Activated CD4-positive, CD25-positive, alpha-beta regulatory T cell treated with anti-CD3 and anti-CD28 coated beads, Interleukin-2, amount 50 U/mL, for 72 hours (primary cell): ENCODE measurements around the gene NUS1.
"Not testable (repeated sequence)": the region's sequence is repeated elsewhere in the genome, so short reads cannot be mapped to it uniquely, and the experiment has no call there.

Experiments
- DNase-seq: peaks from one replicate; pipeline ENCODE4 v3.0.0; 2021

NUS1 gene

DNA sequence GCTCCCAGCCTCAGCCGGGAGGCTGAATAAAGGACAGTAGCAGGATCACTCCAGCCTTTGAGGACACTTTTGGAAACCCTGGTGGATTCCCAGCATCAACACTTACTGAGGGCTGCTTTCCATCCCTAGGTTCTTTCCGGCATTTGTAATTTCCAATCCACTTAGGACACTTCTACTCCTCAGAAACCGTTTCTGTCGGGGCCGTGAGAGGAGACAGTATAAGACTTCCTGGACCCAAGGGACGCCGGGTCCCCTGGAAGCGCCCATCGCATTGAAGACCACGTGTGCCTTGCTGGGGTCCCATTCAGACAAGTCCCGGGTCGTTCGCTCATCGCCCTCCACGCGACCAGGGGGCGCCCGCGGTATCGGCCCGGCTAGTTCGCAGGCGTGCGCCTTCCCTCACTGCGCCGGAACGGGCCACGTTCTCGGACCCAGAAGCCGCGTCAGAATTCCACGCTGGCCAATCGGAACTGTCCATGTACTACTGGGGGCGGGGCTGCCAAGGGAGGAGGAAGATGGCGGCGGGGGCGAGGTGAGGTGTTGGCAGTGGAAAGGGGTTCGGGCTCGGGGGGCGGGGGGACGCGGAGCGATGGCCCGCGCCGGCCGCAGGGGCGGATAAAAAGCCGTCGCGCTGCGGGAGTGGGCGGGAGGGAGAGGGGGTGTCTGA, at the start of gene NUS1:
Gene NUS1, plus strand, starts transcription at position 479 of the 667 bp plus-strand sequence. CDS start 202 bp downstream, outside the sequence.
- peak; percentile 95 for DNase-seq

DNA sequence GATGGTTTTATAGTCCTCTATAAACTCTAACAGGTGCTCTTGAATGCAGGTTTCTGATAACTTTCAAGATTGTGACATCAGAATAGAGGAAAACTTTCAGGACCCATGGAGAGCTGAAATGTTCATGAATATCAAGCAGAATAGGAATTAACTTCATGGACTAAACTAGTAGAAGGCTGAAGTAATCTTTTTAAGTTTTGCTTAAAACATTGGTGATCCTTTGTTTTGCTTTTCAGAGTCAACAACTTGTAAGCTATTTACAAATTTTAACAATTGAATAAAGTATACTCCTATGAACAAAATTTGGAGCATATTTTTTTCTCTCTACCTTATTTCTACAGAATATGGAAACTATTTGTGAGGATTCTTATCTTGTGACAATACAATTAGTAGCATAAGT, 47.7 kb upstream of the NUS1 start:
- no peak for DNase-seq

DNA sequence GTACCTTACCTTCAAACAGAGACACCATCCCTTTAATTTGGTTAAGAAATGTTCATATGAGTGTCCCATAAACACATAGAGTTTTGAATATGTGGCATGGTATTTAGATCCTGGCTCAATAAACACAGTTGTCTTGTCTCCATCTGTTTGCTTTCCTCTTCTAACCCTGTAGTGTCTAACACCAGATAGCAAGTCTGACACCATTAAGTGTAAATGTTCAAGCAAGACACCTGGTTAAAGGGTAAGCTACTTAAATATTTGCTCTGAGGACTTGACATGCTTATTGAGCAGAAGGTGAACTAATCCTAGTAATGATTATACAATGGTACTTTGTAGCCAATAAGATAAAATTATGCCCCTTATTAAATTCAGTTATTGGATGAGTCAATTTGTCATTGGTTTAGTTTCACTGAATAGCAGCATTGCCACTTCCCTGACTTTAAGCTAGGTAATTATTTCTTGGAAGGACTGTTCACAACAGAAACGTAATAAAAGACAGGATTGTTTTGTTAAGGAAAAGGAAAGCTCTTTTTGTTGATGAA, 46.1 kb upstream of the NUS1 start:
- DNase-seq, result no peak

DNA sequence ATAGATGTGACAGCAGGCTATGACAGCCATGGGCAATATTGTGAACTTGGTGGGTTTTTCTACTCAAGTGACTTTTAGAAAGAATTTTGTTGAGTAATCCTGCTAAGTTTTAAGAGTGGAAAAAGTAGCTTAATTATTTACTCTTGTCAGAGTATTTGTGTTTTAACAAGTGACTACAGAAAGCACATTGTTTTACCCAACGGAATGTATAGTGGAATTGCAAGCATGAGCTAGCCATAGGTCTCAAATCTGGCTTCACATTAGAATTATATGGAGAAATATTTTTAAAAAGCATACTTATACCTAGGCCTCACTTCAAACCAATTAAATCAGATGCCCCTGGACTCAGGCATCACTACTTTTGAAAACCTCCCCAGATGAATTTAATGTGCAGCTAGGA, 37.5 kb upstream of the NUS1 start:
- no peak for DNase-seq

DNA sequence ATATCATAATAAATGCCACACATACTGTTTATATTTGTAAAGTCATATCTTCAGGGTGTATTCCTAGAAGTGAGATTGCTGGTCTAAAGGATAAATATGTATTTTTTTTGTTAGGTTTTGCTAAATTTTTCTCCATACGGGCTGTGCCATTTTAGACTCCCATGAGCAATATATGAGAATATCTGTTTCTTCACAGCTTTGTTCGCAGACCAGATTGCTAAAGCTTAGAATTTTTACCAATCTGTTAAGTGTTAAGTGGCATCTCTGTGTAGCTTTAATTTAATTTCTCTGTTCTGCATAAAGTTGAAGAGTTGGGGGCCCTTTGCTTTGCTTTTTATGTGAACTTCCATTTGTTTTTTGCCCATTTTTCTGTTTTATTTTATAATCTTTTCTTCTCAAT, 32.3 kb upstream of the NUS1 start:
- DNase-seq, result no peak

DNA sequence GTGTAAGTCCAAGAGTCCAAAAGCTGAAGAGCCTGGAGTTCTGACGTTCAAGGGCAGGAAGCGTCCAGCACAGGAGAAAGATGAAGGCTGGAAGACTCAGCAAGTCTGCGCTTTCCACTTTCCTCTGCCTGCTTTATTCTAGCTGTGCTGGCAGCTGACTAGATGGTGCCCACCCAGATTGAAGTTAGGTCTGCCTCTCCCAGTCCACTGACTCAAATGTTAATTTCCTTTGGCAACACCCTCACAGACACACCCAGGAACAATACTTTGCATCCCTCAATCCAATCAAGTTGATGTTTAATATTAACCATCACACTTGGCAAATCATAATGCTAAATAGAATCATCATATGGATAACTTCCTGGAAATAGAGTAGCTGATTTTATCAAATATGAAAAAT, 23.3 kb upstream of the NUS1 start:
- DNase-seq, result not testable (repeated sequence)

DNA sequence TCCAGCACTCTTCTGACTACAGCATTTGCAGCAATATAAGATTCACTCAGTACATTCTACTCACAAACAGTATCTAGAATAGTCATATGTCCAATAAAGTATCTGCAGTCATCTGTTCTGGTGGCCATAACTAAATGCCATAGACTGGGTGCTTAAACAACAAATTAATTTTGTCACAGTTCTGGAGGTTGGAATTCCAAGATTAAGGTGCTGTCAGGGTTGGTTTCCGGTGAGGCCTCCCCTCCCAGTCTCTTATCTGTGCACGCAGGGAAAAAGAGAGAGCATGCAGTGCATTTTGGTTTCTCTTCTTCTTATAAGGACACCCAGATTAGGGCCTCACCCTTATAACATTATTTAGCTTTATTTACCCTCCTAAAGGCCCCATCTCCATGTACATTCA, 21.3 kb upstream of the NUS1 start:
- no peak for DNase-seq

DNA sequence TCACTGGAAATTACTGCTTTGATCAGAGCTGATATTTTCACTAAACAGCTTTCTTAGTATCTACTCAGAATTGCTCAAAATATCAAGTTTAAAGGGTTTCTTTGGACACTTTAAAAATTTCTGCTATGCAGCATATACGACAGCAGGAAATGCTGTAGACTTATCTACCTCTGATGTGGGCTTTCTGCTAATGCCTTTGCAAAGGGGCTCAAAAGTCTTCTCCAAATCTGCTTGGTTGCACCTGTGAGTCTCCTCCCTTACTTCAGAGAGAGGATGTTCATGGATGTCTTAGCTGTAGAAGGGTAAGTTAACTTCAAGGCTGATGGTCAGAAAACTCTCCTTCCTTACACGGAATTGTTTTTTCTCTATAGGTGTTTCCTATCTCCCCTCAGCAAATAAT, 19.9 kb upstream of the NUS1 start:
- DNase-seq, result no peak

DNA sequence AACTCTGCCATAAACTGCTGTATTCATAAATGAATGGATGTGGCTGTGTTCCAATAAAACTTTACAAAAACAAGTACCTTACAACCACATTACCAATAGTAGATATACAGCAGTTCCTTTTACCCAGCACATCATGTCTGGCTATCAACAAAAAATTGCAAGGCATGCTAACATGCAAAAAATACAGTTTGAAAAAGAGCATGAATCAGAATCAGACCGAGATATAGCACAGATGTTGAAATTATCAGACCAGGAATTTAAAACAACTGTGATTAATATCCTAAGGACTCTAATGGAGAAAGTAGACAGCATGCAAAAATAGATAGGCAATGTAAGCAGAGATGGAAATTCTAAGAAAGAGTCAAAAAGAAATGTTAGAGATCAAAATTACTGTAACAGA, 8.4 kb upstream of the NUS1 start:
- no peak for DNase-seq

DNA sequence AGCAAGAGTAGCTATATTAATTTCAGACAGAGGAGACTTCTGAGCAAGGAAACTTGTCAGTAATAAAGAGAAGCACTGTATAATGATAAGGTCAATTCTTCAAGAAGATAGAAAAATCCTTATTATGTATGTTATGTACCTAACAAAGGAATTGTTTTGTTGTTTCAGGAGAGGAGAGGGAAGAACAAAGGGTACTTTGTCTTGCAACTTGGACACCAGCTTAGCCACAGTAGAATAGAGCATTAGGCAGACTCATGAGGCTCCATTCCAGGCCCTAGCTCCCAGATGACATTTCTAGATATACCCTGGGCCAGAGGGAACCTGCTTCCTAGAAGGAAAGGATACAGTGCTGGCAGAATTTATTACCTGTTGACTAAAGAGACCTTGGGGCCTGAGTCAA, 6.5 kb upstream of the NUS1 start:
- DNase-seq, result no peak

DNA sequence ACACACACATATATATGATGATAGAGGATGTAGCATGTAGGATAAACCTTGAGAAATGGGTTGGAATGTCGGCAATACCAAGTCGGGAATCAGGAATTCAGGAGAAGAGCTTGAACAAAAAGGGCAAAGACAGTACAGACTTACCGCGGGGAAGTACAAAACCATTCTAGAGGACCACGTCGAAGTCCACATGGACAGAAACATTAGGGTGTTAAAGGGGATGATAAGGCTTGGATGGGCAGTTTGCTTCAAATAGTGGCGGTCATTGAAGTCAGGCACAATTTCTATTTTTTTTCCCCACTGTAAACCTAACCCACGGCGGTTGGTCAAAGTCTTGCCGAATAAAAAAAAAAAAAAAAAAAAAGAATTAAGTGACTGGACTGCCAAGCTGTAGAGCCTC, 766 bp upstream of the NUS1 start:
- no peak for DNase-seq

DNA sequence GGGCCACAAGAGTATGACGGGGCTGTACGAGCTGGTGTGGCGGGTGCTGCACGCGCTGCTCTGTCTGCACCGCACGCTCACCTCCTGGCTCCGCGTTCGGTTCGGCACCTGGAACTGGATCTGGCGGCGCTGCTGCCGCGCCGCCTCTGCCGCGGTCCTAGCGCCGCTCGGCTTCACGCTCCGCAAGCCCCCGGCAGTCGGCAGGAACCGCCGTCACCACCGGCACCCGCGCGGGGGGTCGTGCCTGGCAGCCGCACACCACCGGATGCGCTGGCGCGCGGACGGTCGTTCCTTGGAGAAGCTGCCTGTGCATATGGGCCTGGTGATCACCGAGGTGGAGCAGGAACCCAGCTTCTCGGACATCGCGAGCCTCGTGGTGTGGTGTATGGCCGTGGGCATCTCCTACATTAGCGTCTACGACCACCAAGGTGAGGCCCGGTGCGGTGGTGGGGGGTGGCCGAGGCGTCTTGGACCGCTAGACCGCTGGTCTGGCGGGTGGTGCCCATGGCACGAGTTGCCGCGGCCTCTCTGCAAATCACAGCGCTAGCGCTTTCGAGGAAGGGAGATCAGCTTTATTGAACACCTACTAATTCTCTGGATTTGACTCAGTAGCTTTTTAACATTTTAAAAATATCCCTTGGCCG, 511 bp downstream of the NUS1 start:
- peak; percentile 39 for DNase-seq

DNA sequence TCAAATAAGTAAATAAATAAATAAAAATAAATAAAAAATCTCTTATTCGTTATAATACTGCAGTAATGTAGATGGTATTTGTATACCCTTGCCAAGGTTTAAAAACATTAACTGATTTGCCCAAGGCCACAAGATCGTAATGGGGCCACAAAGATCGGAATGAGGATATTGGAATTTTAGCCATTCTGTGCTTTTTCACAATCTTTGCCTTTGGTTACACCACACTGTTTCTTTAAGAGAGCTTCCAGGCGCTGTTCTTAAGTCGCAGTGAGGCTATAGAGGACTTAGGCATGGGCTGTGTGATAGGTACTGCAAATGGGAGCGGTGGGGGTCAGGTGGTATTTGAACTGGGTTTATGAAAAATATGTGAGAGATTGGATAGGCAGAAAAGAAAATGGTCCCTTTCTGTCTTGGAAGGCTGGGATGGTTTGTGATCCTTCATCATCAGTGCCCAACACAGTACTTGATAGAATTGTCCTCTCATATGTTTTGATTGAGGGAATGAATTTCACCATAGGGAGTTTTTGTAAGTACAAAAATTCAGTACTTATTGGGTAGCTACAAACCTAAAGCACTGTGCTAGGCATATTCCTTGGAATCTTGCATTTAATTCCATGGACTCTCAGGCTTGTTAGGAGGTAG, 1.4 kb downstream of the NUS1 start:
- no peak for DNase-seq

DNA sequence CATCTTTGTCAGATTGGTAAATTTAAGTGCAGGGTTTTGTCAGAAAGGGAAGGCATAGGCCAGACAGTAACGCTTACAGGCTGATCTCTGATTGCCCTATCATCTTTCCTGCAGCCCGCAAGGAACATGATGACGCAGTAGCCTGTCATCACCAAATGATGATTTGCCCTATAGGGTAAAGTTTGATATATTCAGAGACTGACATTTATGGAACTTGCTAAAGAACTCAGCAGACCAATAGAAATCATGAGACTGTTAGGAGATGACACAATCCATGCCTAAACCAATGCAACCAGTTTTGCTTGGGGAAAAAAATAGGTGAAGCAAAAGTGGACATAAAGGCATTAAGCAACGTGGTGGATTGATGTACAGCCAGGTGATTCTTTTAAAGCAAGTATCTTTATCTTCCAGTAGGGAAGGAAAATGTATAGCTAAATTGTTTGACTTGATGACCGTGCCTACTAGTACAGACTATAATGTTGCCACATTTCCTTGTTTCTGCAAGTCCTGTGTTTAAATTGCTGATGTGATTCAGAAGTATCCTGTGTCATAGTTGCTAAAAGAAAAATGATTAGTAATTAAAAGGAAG, 2.4 kb downstream of the NUS1 start:
- DNase-seq, result no peak

DNA sequence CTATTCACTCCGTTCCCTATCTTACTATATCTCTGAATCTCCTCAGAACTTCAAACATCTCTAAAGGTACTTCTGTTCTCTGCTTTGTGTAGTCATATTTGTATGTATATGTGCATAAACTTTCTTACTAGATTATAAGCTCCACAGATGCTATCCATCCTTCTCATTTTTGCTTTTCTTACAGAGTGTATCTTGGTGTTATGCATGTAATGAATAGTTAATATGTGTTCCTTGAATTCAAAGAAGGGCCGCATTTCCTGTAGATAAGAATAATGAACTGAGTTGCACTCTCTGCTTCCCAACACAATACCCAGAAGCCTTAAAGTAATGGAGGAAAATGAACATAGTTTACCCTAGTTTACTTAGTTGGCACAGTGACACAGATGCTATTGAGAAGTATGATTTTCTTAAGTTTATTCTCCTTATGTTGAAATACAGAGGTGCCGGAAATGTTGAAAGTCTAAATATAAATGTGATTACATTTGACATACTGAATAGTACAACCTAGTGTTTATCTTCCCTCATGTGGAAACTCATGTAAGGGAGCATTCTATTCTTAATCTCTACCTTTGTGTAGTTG, 6.0 kb downstream of the NUS1 start:
- no peak for DNase-seq

DNA sequence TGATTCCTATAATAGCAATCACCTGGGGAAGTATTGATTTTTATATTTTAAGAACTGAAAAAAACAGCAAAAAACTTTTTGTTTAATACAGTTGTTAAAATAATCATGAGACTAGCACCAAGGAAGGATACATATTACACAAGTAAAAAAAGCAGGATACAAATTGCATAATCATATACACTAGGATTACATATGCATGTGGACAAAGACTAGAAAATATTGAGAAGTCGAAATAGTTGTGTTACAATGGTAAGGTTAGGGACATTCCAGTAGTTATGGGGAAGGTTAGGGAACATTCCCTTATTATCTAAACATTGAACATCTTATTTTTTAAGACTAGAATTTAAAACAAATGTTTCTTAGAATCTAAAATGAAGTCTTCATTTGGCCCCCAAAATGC, 9.5 kb downstream of the NUS1 start:
- DNase-seq, result no peak

DNA sequence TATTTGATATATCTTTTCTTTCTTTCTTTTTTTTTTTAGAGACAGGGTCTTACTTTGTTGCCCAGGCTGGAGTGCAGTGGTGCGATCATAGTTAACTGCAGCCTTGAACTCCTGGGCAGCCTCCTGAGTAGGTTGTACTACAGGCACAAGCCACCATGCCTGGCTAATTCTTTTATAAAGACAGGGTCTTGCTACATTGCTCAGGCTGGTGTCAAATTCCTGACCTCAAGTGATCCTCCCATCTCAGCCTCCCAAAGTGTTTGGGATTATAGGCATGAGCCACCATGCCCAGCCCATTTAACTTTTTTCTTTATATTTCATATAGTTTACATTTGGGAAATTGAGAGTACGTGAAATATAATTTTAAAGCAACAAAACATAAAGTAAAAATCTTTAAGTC, 10.1 kb downstream of the NUS1 start:
- DNase-seq, result no peak

DNA sequence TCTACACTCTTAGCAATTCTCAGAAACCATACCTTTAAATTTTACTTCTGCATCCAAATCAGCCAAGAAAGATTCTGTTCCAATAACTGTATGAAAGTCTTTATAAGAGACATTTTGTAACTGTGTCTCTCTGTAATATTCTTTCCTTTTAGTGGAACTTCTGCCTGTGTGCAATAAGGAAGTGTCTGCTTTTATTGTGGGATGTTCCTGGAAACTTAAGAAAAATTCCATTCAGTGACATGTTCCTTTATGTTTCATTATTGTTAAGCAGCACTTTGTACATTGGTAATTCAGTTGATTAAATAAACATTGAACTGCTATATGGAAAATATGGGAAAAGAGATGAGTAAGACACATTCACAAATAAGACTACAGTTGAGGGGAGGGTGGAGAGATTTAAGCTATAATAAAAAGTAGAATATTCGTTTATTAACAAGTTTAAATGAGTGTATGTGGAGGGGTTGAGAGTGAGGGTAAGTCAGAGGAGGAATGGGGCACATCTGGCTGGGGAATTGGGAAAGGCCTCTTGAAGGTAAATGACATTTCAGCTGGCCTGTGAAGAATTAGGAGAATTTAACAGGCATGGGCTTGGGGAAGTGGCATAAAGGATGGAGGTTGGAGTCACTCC, 11.9 kb downstream of the NUS1 start:
- DNase-seq, result no peak

DNA sequence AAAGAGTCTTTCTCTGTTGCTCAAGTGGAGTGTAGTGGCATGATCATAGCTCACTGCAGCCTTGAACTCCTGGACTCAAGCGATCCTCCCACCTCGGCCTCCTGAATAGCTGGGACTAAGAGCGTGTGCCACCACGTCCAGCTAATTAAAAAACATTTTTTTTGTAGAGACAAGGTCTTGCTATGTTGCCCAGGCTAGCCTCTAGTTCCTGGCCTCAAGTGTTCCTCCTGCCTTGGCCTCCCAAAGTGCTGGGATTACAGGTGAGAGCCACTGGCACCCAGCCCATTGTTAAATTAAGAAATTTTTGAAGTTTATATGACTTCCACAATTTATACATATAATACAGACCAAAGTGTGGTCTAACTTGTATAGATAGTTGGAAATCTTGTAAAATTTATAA, 14.3 kb downstream of the NUS1 start:
- not testable (repeated sequence) for DNase-seq

DNA sequence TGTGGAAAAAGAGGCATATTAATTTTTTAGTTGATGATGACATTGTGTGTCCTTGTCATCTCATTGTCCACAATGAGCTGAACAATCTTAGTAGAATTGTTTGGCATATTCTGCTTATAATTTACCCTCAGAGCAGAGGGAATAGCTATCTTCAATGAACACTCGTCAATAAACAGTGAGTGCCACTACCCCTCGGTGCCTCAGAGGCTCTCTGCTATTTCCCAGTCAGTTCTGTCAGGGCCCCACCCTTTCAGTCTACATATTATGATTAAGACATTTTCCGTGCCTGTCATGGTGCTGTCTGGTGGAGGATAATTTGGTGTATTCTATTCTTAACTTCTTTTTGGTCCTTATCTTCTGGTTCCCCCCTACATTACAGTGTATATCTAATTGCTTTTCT, 31.2 kb downstream of the NUS1 start:
- DNase-seq, result no peak

DNA sequence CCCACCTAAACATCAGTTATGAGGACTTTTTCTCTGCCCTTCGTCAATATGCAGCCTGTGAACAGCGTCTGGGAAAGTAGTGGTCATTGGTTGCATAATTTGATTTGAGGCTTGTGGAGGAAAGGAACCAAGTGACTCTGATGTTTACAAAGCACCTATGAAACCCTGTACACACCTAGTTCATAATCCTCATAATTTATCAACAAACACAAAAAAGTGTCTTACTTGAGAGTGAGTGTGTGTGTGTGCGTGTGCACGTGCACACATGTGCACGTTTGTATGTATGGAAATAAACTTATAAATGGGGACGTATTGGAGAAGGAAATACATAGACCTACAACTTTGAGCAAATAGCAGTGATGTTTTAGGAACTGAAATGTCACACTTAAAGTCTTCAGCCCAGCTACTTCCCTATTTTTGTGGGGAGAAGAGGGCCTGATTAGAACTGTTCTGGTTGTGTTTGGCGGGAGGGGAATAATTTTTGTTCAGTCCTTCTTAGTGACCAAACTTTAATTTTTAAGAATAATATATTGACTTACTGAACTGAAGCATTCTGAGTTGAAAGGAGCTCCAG, 31.8 kb downstream of the NUS1 start:
- DNase-seq, result not testable (repeated sequence)

DNA sequence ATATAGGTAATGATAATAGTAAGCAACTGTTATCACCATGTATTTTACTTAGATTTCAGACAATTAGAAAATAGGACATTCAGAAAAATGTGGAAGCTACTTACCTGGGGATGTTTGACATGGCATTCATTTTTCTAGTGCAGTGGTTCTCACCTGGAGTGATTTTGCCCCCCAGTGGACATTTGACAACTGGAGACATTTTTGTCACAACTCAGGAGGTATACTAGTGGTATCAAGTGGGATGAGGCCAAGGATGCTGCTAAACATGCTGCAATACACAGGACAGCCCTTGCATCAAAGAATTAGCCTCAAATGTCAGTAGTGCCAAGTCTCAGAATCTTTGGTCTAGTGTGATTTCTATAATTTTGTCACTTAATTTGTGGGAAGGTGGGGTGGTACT, 36.1 kb downstream of the NUS1 start:
- DNase-seq, result no peak

DNA sequence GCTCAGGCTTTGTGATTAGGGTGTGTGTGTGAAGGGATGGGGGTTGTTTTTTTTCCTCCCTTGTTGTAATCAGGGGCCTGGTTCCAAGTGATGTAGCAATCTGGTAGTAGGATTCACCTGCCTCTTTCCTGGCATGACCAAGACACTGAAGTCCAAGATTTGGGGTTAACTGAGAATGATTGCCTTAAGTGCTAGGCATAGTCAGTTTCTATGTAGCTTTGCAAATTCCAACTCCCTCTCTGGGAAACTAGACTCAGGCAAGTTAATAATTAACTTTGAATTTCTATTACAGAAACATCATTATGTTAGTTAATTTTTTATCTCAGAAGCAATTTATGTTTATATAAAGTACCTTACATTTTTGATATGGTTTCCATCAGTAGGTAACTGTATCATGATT, 43.6 kb downstream of the NUS1 start:
- no peak for DNase-seq
